Amygdala (tissue), 56 donors: ENCODE results near the gene AEBP1.

Experiments
- DNase-seq, 56 donors: peaks; one replicate each; lab custom pipeline; 2025; lab: John Stamatoyannopoulos, UW

Gene AEBP1

GRCh38 chr7:44150466-44150832 lies 46.3 kb downstream of the AEBP1 start:
- no peak for DNase-seq

- no peak for DNase-seq
Observed at GRCh38 chr7:44150966-44151941, 47.1 kb downstream of the AEBP1 start.

- no peak for DNase-seq
Observed at GRCh38 chr7:44151956-44152355, 47.8 kb downstream of the AEBP1 start.

- DNase-seq: no peak
Observed at GRCh38 chr7:44152971-44153947, 49.1 kb downstream of the AEBP1 start.

GRCh38 chr7:44153948-44154335 lies 49.8 kb downstream of the AEBP1 start:
- no peak for DNase-seq

GRCh38 chr7:44154703-44155102 lies 50.6 kb downstream of the AEBP1 start:
- DNase-seq: no peak

- peak in 1 of 56 donors; percentile 8 for DNase-seq
Observed at GRCh38 chr7:44155191-44156185, 51.3 kb downstream of the AEBP1 start.

- no peak for DNase-seq
Observed at GRCh38 chr7:44156453-44157010, 52.4 kb downstream of the AEBP1 start.

GRCh38 chr7:44157116-44158080 lies 53.3 kb downstream of the AEBP1 start:
- DNase-seq: no peak

GRCh38 chr7:44158096-44158872 lies 54.1 kb downstream of the AEBP1 start:
- DNase-seq: no peak

- DNase-seq: peak in 24 of 56 donors; percentile 16 to 77 (median 40)
Observed at GRCh38 chr7:44158873-44159631, 54.9 kb downstream of the AEBP1 start.

- DNase-seq: no peak
Observed at GRCh38 chr7:44159824-44160630, 55.9 kb downstream of the AEBP1 start.

GRCh38 chr7:44161371-44161770 lies 57.2 kb downstream of the AEBP1 start:
- DNase-seq: no peak

GRCh38 chr7:44162179-44162578 lies 58.0 kb downstream of the AEBP1 start:
- DNase-seq: no peak

- DNase-seq: no peak
Observed at GRCh38 chr7:44162785-44163395, 58.7 kb downstream of the AEBP1 start.
